Measurements from ENCODE around the gene SF3B6.

DNA sequence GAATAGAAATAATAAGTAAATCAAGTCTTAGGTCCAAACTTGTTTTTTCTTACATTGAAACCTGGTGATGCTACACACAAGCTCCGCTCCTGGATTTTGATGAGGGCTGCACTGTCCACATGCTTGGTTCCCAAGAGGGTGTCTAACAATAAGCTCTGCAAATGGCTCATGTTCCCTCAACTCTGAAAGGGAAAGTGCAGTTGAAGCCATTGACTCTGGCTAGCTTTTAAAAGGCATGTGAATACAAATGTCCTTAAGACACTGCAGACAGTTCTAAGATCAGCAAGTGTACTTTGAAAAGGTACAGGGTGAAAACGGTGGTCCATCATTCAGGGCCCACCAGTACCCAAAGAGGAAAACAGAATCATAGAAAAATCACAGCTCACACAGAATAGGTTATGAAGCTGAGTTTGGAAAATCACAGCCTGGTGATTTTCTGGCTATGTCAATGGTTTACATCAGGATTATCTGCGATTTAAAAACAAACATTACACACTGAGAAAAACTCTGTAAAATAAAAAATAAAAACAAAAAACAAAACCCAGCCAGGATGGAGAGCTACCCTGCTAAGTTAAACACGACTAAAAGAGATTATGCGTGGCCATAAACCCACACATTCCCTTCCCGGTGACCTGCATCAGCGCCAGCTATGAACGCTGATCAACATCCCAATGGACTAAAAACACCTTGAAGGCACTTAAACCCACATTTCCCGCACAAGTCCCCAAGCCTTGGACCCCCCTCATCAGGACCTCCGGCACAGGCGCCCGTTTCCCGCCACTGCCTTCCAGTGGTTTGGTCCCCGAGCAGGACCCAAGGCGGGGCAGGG, 46.5 kb upstream of the SF3B6 start:
- no peak for TF ChIP-seq POLR2A (IDR thresholded peaks at IDR 0.05; ENCODE audit: low read depth, low read length)
- TF ChIP-seq POLR2AphosphoS5 (IDR thresholded peaks at IDR 0.05; ENCODE audit: low read depth, low read length): no peak
- no peak for TF ChIP-seq SPI1 (IDR thresholded peaks at IDR 0.05; ENCODE audit: low read depth, low read length)
- no peak; the same call in 1 of the 2 replicates for TF ChIP-seq TAF1 (IDR thresholded peaks at IDR 0.05; ENCODE audit: low read depth, low read length)
- no peak for TF ChIP-seq PAX5 (IDR thresholded peaks at IDR 0.05; ENCODE audit: insufficient read depth, low read length, severe bottlenecking)

Measured in GM12891 (cell line).